GM19468 (cell line): ENCODE results near the gene PKP4.

Source experiments
- ATAC-seq: cut with Tn5 transposase; IDR thresholded peaks from one replicate; pipeline ENCODE4 v1.9.1; 2021; ENCODE audit warnings: mild to moderate bottlenecking, moderate library complexity, moderate number of reproducible peaks; ENCODE audit not compliant: unreplicated experiment; ENCODE audit errors: extremely low read depth

Gene PKP4

DNA sequence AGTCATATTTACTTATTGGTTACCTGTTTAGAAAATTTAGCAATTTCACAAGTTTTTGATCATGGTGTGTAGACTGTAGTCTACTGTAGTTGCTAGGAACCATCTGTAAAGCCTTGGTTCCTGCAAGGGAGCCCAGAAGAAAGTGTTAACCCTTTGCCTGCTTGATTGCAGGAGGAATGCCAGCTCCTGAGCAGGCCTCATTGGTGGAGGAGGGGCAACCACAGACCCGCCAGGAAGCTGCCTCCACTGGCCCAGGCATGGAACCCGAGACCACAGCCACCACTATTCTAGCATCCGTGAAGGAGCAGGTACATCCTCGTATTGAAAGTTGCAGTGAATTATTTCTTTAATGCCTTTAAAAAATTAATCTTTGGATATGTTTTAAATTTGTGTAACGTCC is 76.3 kb downstream of the PKP4 start:
- ATAC-seq: no peak

- no peak for ATAC-seq
Observed at GRCh38 chr2:158539176-158540005, 82.6 kb downstream of the PKP4 start.

- ATAC-seq: no peak
Observed at GRCh38 chr2:158542577-158542976, 85.8 kb downstream of the PKP4 start.

DNA sequence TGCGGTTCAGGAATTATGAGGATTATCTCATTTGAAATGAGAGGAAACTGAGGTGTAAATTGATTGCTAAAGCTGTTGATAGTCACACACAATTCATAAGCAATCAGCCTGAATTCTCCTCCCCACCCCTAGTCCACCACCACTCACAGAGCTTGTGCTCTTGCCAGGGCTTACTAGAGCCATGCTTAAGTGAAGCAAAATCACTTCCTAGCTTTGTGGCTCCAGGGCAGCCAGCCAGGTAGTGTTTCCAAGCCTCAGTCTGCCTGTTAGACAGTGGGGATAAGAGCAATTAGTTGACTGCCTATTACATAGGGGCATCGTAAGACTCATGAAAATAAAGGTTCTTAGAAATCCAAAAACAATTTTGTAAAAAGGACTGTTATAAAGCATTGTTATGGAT is 87.2 kb downstream of the PKP4 start:
- ATAC-seq: no peak

DNA sequence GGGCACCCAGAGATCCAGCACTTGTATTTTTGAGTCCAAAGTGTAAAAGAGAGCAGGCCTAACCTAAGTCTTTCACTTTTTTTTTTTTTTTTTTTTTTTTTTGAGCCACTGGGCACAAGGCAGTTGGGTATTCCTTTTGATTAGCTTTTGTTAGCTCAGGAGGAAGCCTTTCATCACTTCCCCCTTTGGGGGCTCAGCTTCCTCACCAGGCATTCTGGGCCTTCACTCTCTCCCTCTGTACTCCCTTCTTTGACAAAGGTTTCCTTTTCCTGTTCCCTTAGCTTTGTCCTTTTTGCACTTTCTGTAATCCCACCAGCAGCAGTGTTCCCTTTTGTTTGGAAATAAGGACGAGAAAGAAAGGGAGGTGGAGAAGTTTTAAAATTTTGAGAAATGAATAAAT is 88.2 kb downstream of the PKP4 start:
- ATAC-seq: no peak

GRCh38 chr2:158546412-158547144 is 89.8 kb downstream of the PKP4 start:
- peak; percentile 30 for ATAC-seq

DNA sequence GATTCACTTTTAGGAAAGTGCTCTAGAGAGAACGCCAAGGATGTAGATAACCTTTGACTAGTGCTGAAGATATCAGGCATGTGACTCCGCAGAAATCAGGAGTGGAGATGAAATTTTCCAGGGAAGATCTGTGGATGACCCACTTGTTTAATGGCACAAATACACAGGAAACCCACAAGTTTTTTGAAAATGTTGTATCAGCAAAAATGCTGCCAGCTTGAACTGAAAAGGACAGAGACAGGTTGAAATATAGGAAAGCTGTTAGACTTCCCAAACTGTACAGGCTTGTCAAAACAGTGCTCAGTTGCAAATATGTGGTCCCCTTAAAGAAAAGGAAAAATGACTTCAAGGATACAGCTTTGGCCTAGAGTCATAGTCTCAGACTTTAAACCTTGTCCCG is 96.5 kb downstream of the PKP4 start:
- no peak for ATAC-seq

- no peak for ATAC-seq
Observed at GRCh38 chr2:158554996-158555395, 98.2 kb downstream of the PKP4 start.

DNA sequence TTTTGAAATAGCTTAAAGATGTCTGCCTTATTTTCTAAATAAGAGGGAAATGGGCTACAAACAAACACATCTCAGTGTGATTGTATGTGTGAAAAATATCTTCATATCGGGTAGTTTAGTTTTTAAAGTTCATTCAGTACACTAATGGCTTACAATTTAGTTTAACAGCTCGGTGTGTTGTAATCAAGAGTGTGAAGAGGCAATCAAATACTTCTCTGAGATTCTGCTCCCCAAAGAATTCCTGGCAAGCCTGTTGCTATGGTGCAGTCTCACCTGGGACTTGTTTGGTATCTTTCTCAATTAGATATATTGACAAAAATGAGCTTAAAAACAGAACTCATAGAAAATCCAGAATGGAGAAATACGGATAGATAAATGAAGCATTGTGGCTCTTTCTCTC is 99.4 kb downstream of the PKP4 start:
- no peak for ATAC-seq

GRCh38 chr2:158557752-158558151 is 101.0 kb downstream of the PKP4 start:
- no peak for ATAC-seq

- ATAC-seq: no peak
Observed at GRCh38 chr2:158559252-158559651, 102.5 kb downstream of the PKP4 start.

GRCh38 chr2:158560259-158560658 is 103.5 kb downstream of the PKP4 start:
- no peak for ATAC-seq

DNA sequence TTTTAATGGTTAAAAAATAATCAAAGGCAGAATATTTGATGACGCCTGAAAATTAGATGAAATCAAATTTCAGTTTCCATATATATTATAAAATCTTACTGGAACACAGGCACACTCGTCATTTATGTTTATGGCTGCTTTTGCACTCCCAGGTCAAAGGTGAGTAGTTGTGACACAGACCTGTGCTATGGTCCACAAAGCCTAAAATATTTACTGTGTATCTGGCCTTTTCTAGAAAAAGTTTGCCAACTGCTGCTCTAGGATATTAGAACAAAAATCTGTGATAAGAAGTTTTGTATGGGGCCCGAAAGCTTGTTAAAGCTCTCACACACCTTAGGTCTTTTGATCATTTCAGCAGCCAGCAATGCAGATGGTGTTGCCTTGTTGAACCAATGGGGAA is 104.3 kb downstream of the PKP4 start:
- ATAC-seq: no peak

DNA sequence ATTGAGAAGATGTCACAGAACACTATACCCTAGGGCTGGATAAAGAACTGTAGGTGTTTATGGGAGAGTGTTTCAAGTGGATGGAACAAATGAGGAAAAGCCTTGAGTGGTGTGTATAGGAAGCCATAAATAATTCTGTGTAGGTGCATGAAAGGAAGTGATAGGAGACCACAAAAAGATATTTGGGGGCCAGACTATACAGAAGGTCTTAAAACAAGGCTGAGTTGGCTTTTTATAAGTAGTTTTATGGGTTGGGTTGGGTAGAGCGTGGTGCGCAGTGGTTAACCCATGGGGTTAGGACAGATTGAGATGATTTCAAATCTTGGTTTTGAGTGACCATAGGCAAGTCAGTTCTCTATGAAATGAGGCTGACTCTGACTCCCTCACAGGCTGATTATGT is 110.5 kb downstream of the PKP4 start:
- no peak for ATAC-seq

GRCh38 chr2:158569284-158569683 is 112.5 kb downstream of the PKP4 start:
- ATAC-seq: no peak

DNA sequence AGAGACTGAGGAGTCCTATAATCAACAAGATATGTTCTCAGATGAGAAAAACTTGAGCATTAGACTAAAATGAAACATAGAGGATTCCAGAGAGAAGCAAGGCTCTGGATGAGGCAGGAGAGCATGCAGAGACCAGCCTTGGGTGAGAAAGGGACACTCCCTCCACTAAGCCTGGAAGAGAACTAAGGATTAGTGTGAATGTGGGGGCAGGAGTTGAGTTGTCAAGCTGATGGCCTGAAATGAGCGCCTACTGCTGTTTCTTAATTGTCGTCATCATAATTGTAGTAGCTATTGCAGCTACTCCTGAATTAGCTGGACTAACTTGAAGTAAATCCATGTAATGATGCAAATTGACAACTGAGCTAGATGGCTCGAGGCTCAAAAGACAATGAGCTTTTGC is 114.1 kb downstream of the PKP4 start:
- no peak for ATAC-seq

DNA sequence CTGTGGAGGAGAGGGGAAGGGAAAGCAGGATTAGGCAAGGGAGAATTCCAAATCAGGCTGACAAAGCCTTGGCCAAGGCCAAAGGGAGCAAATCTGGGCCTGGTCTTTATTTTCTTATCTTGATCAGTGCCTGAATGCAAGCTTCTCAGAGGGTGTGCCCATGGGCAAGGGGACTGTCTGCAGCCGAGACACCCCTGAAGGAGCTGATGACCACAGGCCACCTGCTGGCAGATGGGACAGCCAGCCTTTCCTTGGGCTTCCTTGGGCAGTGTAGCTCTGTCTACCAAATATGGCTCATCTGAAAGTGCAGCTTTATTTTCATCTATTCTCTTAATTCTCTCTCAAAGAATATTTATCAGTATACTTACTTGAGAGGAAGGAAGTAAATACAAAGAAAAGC is 117.0 kb downstream of the PKP4 start:
- no peak for ATAC-seq

GRCh38 chr2:158575051-158575635 is 118.4 kb downstream of the PKP4 start:
- ATAC-seq: no peak

DNA sequence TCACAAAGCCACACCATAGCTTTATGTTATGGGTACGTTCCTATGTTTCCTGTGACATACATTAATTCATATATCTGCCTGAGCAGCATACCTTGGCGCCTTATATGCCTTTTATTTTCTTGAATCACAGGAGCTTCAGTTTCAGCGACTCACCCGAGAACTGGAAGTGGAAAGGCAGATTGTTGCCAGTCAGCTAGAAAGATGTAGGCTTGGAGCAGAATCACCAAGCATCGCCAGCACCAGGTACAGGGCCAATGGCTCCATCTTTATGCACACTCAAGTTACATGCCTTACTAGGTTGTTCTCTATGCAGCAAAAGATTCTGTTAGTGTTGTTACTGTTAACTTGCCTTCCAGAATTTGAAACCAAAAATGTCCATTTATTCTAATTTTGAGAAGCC is 120.4 kb downstream of the PKP4 start:
- ATAC-seq: no peak

GRCh38 chr2:158578703-158579330 is 122.1 kb downstream of the PKP4 start:
- ATAC-seq: peak; percentile 15

- no peak for ATAC-seq
Observed at GRCh38 chr2:158579928-158580327, 123.2 kb downstream of the PKP4 start.
